ENCODE data around the gene NTMT1. TPM values are rescaled to one million over a fixed set of nuclear protein-coding genes. Genes with fewer than 3 reads are reported as not detected.

NTMT1 gene
- total RNA-seq, 1 donor from 2014 or later: 25.1 TPM

DNA sequence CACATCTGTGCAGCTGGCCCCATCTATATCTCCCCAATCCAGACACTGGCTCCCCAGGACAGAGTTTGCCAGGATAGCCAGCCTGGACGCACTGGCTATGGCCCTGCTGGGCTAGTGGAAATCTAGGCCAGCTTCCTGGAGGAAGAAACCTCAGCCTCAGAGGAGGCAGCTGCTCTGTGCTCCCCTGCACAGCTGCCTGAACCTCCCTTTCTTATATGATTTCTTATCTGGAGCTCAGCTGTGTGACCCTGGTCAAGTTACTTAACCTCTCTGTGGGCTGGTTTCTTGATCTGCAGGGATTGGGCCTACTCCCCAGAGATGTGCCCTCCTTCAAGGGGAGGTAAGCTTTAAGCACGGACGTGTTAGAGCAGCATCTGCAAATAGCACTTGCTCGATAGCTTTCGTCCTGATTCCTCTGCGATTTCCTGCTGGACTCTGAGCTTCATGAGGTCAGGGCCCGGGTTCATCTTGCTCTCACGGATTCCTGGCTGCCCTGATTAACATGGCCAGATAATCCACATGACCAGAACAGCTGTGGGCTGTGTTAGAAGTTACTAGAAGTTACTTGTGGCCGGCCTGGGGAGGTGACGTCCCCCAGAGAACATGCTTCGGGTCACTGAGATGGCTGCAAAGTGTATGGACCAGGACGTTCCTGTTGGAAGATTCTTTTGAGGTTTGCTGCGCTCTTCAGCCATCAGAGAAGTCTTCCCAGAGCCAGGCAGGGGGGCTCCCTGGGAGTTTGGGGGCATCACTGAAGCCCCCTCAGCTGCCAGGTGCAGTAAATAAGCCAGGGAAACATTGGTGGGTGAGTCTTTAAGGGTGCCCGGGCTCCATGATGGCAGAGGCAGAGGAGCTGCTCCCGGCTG is 19.6 kb upstream of the NTMT1 start:
- Histone ChIP-seq H3K9me3 (no peaks in the 10 kb centered on the region), H3K27ac (peak overlapping the region; percentile 82), H3K4me1 (peaks cover 34% of the 10 kb centered on the region), H3K36me3 (no peaks in the 10 kb centered on the region), H3K4me3 (no peak overlapping the region), H3K27me3 (ENCODE audit: low read depth) (no peaks in the 10 kb centered on the region)
- no peak for DNase-seq
- ATAC-seq: no peak
- intact Hi-C loops (cut with DNase I): no loop called here
- TF ChIP-seq, protein P1, sequence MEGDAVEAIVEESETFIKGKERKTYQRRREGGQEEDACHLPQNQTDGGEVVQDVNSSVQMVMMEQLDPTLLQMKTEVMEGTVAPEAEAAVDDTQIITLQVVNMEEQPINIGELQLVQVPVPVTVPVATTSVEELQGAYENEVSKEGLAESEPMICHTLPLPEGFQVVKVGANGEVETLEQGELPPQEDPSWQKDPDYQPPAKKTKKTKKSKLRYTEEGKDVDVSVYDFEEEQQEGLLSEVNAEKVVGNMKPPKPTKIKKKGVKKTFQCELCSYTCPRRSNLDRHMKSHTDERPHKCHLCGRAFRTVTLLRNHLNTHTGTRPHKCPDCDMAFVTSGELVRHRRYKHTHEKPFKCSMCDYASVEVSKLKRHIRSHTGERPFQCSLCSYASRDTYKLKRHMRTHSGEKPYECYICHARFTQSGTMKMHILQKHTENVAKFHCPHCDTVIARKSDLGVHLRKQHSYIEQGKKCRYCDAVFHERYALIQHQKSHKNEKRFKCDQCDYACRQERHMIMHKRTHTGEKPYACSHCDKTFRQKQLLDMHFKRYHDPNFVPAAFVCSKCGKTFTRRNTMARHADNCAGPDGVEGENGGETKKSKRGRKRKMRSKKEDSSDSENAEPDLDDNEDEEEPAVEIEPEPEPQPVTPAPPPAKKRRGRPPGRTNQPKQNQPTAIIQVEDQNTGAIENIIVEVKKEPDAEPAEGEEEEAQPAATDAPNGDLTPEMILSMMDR (IDR thresholded peaks at IDR 0.05): no peak

DNA sequence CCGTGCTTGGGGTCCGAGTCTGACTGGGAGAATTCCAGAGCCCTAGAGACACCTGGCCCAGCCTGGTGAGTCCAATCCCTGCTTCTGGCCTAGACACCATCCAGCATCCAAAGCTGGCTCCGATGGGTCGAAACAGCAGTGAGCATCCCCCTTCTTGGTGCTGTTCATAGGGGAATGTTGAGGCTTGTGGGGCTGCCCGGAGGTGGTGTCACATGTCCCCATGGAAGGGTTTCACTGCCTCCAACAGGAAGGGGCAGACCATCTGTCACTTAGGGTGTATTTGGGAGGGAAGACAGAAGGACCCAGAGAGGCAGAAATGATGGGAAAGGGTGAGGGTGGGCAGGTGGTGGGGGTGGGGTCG is 19.0 kb upstream of the NTMT1 start:
- H3K4me3 ChIP-seq: no peak overlapping the region
- intact Hi-C loops (cut with DNase I): no loop called here
- peak overlapping the region; percentile 82 for H3K27ac ChIP-seq
- peaks cover 35% of the 10 kb centered on the region for H3K4me1 ChIP-seq
- no peak for ATAC-seq
- no peaks in the 10 kb centered on the region for H3K27me3 ChIP-seq (ENCODE audit: low read depth)
- DNase-seq: peak; percentile 39
- TF ChIP-seq, protein P1 (IDR thresholded peaks at IDR 0.05): no peak
- H3K9me3 ChIP-seq: no peaks in the 10 kb centered on the region
- no peaks in the 10 kb centered on the region for H3K36me3 ChIP-seq

- peak overlapping the region; percentile 82 for H3K27ac ChIP-seq
- intact Hi-C loops (cut with DNase I): no loop called here
- H3K4me3 ChIP-seq: no peak overlapping the region
- TF ChIP-seq, protein P1 (IDR thresholded peaks at IDR 0.05): no peak
- H3K27me3 ChIP-seq (ENCODE audit: low read depth): peaks cover 3% of the 10 kb centered on the region
- ATAC-seq: no peak
- no peaks in the 10 kb centered on the region for H3K9me3 ChIP-seq
- peaks cover 35% of the 10 kb centered on the region for H3K4me1 ChIP-seq
- H3K36me3 ChIP-seq: no peaks in the 10 kb centered on the region
- no peak for DNase-seq
These were observed 17.1 kb upstream of the NTMT1 start for GRCh38 chr9:129608561-129609481.

DNA sequence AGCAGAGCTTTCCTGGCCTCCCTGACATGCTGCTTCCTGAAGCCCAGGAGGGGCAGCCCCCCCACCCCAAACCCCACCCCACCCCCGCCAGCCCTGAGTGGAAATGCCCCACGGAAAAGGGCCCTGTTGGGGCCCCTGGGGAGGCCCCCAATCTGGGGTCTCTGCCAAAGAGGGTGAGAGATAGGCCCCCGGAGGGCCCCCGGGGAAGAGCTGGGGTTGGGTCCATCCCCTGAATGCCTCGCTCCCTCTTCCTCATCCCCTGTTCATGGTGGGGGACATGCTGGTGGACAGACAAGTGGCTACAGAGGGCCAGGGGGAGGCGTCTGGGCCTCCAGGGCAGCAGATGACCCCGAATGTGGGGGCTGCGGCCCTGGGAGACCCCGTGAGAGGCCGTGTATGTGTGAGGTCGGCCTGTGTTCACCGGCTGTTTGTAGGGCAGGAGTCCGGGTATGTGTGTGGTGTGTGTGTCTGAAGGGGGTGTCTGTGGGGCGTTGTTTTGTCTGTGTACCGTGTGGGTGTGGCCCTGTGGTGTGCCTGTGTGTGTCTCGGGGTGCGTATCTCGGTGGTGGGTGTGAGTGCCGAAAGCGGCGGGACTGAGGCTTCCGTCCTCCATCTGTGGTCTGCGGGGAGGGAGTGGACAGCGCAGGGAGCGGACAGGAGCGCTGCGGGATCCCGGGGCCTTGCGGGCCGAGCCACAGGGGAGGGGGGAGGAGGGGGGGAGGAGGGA is 16.3 kb upstream of the NTMT1 start:
- H3K27me3 ChIP-seq (ENCODE audit: low read depth): peaks cover 8% of the 10 kb centered on the region

More for the DNA sequence above, 16.3 kb upstream of the NTMT1 start:
- Histone ChIP-seq H3K4me3 (peak overlapping the region; percentile 62), H3K4me1 (peaks cover 35% of the 10 kb centered on the region), H3K36me3 (no peaks in the 10 kb centered on the region), H3K27ac (peak overlapping the region; percentile 82), H3K9me3 (no peaks in the 10 kb centered on the region)
- peak; percentile 68 for DNase-seq
- ATAC-seq: peak; percentile 16 to 29
- TF ChIP-seq, protein P1 (IDR thresholded peaks at IDR 0.05): no peak
- intact Hi-C loops (cut with DNase I): loop anchor here (10.0 kb wide), 1 partner anchor 475 kb away; no protein-coding TSS in a partner anchor

Measured in lower lobe of right lung (tissue), 2 donors.